Stimulated activated CD4-positive, alpha-beta T cell treated with anti-CD3 and anti-CD28 coated beads, Interleukin-4, amount 100 ng/mL, for 4 hours (primary cell): ENCODE measurements around the gene AMIGO1.
"Not testable (repeated sequence)": the region's sequence is repeated elsewhere in the genome, so short reads cannot be mapped to it uniquely, and the experiment has no call there.

Experiments used
- DNase-seq, 2 experiments: peaks; one replicate each; pipeline ENCODE4 v3.0.0-alpha.2; 2020

Gene AMIGO1

GRCh38 chr1:109482242-109482641 is 27.3 kb downstream of the AMIGO1 start:
- no peak for DNase-seq

DNA sequence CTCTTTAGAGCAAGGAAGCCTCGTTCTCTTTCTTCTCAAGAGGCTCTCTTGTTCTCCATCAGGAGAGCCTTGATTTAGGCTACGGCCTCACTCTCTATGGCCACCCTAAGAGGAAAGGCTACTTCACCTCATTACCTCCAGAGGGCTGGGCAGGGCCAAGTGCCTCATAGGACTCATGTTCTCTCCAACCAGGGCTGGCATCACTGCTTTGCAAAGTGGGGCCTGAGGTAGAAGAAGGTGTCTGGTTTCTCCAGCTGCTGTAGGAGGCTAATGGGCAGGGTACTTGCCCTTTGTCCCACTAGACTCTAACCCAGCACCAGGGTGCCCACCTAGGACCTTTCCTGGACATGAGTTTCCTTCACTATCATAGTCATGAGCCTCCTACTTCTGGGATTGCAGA is 27.9 kb downstream of the AMIGO1 start:
- DNase-seq: no peak

- DNase-seq: no peak
Measured at GRCh38 chr1:109479901-109480300, 29.6 kb downstream of the AMIGO1 start.

DNA sequence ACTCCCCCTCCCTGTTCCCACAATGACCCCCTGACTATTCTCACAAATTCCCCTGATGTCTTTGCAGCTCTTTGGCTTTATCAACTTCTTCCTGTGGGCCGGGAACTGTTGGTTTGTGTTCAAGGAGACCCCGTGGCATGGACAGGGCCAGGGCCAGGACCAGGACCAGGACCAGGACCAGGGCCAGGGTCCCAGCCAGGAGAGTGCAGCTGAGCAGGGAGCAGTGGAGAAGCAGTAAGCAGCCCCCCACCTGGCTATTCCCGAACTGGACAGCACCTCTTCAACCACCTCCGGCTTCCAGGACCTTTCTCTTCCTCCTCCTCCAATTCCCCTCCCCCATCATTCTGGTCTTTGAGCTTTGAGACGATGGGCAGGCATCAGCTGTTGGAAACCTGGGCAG is 30.2 kb downstream of the AMIGO1 start:
- no peak for DNase-seq

DNA sequence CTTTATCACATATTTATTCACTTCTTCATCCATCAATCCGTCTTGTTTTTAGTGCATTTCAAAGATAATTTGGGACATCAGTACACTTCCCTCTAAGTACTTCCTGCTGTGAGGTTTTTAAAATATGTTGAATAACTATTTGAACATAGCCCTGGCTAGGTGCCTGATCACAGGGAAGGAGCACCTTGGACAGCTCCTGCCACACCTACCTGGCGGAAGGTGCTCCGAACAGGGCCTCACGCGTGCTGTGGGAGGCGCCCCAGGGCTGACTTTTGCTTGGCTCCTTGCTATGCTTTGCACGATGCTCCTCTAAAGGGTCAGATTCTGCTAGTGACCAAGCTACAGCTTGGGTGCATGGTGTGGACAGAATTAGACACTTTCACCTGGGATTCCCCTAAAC is 30.7 kb downstream of the AMIGO1 start:
- DNase-seq: peak in 1 of 2 experiments; percentile 17

DNA sequence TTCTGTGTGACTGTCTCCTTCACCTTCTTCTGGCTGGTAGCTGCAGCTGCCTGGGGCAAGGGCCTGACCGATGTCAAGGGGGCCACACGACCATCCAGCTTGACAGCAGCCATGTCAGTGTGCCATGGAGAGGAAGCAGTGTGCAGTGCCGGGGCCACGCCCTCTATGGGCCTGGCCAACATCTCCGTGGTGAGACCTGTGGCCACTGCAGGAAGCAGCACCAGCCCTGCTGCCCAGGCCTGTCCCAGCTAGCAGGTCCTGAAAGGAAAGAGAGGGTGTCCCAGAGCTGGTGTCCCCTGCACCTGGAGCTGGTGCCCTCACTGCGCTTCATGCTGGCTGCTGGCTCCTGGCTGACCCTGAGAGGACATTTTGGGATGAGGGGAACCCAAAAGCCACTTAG is 31.7 kb downstream of the AMIGO1 start:
- no peak for DNase-seq

DNA sequence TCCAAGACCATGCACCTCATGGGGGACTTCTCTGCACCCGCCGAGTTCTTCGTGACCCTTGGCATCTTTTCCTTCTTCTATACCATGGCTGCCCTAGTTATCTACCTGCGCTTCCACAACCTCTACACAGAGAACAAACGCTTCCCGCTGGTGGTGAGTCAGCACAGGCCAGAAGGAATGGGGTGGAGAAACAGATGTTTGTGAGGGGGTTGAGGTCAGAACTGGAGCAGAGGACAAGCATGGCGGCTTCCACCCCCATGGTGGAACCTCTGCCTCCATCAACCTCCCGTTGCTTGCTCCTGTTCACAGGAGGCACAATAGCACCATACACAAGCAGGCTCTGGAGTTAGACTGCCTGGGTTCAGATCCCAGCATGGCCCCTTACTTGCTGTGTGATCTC is 32.7 kb downstream of the AMIGO1 start:
- no peak for DNase-seq

DNA sequence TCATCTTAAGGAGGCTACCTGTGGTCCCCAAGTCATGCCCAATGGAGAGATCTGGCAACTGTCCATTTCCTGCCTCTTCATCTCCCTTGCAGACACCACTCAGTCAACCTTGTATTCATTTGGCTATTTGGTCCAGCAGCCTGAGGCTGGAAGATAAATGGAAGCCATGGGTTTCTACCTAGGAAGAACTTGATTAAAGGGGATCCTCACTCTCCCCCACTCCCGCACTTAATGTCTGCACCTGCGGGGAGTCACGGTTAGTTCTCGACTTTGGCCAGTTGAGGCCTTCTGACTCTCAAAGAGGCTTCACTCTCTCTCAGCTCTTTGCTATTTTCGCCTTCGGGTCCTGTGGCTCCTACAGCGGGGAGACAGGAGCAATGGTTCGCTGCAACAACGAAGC is 34.3 kb downstream of the AMIGO1 start:
- DNase-seq: no peak

DNA sequence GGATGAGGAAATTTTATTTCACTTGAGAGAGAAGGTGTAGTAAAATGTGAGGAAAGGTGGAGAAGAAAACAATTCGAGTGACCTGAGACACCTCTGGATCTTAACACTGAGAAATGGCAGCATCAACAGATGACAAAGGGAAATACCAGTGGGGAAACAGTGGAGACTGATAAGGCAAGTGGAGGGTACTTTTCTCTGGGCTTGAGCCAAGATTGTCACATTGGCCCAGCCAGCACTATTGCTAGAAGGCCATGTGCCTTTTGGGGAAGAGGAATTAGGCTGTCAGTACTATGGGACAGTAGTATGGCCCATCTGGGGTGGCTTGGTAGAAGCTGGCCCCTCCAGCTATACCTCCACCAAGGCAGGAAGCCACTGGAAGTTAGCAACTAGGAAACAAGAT is 34.8 kb downstream of the AMIGO1 start:
- no peak for DNase-seq

- DNase-seq: not testable (repeated sequence)
Measured at GRCh38 chr1:109473284-109474057, 36.1 kb downstream of the AMIGO1 start.

DNA sequence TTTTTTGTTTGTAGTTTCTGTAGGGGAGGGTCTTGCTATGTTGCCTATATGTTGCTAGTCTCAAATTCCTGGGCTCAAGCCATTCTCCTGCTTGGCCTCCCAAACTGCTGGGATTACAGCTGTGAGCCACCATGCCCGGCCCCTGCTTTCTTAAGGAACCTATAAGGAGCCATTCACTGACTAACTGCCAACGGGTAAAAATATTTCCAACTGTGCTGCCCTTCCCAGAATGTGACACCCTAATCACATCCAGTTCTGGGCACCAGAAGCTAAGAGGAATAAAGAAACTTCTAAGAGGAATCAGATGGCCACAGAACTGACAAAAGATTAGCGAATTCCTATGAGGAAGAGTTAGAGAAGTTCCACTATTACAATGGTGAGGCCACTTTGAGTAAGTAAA is 36.7 kb downstream of the AMIGO1 start:
- no peak for DNase-seq

GRCh38 chr1:109470245-109470644 is 39.3 kb downstream of the AMIGO1 start:
- DNase-seq: no peak

DNA sequence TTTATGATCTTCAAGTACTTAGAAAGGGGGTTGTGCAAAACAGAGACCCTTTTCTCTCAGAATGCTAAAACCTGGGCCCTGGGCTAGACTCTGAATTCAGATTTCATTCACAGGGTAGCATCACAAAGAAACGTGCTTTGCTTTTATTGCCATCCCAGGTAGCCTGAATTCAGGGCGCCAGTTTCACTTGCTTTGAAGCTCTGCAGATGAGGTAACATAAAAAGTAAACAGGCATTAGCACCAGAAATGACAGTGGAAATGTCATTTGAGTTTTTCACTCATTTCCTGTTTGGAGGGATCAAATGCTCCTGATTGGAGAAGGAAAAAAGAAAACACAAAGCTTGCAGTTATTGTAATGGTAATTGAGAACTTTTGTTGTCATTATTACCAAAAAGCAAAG is 40.6 kb downstream of the AMIGO1 start:
- no peak for DNase-seq

DNA sequence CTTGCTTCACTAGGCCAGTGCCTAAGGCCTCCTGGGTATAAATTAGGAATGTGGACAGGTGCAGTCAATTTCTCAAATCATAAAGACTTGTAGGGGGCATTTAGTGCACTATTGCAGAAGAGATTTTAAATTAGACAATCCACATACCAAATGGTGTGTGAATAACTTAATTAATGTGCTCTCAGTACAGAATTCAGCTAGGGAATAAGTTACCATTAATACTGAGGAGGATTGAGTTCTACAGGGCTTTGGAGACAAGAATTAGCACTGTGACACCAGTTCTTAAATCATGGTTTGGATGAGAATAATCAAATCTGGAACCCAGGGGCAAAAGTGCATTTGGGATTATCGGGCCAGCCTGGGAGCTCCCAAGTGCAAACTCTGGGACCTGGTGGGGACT is 41.5 kb downstream of the AMIGO1 start:
- no peak for DNase-seq

DNA sequence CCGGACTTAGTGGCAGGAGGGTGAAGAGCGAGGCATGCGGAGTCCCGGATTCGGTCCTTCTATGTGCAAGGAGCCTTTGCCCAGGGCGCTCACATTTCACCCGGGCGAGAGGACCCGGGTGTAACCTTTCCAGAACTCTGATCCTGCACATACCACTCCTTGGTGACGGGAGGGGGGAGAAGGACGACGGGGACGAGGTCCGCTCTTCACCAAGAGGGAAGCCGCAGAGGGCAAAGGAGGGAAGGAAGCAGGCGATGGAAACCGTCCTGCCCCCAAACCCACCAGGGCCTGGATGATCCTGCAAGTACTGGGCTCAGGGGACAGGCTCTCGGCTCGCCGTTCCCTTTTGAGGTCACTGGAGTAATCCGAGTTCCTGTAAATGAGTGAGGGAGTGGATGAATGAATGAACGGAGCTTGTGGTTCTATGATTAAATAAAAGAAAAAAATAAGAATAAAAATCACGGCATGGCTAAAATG is 42.2 kb downstream of the AMIGO1 start:
- DNase-seq: no peak

DNA sequence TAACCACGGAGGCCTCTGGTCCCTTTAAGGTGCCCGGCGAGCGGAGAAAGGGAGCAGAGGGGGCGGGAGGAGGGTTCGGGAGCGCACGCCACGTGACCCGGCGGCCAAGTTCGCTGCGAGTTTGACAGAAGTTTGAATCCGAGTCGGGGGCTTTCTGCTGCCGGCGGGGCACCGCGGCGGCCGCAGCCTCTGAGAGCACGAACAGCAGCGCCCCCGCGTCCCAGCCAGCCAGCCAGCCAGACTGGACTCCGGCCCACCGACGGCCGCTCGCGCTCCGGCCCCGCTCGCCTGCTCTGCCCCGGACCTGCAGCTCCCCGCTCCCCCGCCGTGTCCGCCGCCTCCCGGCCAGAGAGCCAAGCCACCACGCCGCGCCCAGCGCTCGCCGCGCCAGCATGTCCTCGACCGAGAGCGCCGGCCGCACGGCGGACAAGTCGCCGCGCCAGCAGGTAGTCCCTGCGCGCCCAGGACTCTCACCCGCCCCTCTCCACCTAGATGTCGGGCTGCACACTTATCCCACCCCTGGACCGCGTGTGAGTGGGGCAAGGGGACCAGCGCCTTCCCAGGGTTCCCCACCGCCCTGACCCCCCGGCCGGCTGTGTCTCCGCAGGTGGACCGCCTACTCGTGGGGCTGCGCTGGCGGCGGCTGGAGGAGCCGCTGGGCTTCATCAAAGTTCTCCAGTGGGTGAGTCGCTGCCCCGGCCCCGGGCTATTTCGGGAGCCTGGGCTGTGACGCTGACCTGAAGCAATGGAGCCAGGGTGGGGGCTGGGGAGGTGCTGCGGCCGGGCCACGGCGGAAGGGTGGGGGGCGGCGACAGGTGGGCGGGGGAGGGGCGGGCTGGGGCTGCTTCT is 42.9 kb downstream of the AMIGO1 start, which contains the start of gene SYPL2:
TSS of gene SYPL2 (plus strand) at position 95 of the 849 bp plus-strand sequence. CDS start at position 393, 298 bp downstream.
- peak in 1 of 2 experiments; percentile 34 for DNase-seq

DNA sequence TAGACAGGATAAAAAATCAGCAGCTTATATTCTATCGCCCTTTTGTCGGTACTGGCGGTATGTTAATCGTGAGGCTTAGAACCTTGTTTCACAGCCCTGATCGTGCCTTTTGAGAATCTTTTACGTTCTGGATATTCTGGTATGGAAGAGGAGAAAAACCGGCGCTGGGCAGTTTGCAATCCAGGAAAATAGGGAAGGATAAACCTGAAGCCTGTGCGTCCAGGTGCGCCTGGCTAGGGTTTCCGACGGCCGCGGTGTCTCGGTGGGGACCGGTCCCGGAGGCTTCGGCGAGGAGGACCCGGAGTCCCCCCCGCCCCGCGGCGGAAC is 43.4 kb downstream of the AMIGO1 start:
- DNase-seq: no peak

DNA sequence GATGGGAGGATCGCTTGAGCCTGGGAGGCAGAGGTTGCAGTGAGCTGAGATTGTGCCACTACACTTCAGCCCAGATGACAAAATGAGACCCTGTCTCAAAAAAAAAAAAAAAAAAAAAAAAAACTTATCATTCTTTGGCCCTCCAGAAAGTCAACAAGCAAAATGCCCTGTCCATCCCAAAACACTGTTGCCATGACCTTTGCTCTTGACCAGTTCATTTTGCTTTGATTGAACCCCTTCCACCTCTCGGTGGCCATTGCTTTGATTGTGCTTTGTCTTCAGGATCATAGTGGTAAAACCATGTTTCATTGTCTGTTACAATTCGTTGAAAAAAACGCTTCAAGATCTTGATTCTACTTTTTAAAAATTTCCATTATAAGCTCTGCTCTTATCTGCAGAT is 51.7 kb downstream of the AMIGO1 start:
- DNase-seq: no peak

DNA sequence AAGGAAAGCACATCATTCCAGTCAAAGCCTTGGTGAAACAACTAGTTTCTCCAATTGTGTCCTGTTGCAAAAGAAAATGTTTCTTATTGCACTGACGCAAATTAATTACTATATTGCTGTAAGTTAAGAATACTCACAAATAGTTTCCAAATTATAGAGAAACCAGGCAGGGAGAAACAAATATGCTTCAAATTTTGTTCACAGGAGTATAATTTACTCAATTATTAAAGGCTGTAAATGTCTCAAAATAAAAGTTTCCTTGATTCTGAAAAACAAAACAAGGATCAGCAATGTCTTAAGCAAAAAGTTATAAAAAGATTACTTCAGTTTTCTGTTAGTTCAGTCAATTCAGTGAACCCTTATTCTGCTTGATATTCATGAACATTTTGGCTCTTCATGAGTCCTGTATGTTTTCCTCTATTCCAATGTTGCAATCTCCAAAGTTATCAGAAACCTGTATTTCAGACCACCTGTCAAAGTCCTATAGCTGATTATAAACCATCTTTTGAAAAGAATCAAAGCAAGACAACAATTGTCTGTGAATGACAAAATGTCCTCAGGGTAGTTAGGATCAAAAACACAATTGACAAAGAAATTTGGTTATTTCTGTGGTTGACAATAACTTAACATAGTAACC is 54.9 kb downstream of the AMIGO1 start:
- no peak for DNase-seq
